Thyroid gland (tissue), 4 donors: ENCODE results near the gene TUBA3C.

Source experiments
- POLR2A ChIP-seq, 2 donors: fragments of 450-650 bp; IDR thresholded peaks; one replicate each; pipeline ENCODE4 v1.6.1; 2017; ENCODE audit warnings: antibody characterized with exemption in 2 of 2, mild to moderate bottlenecking in 2 of 2, moderate library complexity in 1 of 2
- TF ChIP-seq, protein P1 (sequence below), 6 experiments: fragments of 200-600 bp in 3 of 6; fragments of 450-650 bp in 3 of 6; sonication (generic) in 3 of 6; IDR thresholded peaks; one replicate each; pipeline ENCODE4 v1.5.1; 2016 to 2019; ENCODE audit warnings: antibody characterized with exemption in 6 of 6, mild to moderate bottlenecking in 2 of 6, inconsistent platforms in 1 of 6, moderate library complexity in 1 of 6

DNA sequence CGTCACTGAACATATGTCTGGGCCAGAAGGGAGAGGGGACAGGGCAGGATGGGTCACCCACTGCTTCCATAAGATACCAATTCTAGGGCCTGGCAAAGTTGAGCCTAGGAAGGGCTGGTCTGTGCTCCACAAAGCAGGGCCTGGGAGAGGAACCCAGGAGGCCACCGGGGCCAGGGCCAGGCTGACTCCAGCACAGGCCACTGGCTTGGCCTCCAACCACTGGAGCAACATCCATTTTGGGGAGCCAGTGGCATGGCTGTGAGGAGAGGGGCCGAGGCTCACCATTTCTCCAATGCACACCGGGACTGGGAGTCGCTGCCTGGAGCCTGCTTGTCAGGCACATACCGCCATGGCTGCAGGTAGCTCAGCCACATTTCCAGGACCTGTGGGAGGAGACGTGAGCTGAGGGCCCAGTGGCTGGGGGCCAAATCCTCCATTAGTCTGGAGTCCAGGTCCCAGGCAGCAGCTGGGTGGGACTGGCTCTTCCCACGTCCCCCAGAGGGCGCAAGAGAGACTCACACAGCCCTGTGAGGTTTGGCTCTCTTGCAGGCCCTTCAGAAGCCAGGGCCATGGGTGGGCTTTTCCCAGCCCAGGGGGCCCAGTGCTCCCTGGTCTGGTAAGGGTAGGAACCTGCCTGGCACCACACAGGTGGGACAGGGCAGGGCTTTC lies 27.7 kb downstream of the TUBA3C start:
- TF ChIP-seq, protein P1, sequence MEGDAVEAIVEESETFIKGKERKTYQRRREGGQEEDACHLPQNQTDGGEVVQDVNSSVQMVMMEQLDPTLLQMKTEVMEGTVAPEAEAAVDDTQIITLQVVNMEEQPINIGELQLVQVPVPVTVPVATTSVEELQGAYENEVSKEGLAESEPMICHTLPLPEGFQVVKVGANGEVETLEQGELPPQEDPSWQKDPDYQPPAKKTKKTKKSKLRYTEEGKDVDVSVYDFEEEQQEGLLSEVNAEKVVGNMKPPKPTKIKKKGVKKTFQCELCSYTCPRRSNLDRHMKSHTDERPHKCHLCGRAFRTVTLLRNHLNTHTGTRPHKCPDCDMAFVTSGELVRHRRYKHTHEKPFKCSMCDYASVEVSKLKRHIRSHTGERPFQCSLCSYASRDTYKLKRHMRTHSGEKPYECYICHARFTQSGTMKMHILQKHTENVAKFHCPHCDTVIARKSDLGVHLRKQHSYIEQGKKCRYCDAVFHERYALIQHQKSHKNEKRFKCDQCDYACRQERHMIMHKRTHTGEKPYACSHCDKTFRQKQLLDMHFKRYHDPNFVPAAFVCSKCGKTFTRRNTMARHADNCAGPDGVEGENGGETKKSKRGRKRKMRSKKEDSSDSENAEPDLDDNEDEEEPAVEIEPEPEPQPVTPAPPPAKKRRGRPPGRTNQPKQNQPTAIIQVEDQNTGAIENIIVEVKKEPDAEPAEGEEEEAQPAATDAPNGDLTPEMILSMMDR (IDR thresholded peaks at IDR 0.05): no peak
- no peak for TF ChIP-seq POLR2A (IDR thresholded peaks at IDR 0.05)
